NB4 (cell line): ENCODE results near the gene ADGRE1.

Experiments
- MAX ChIP-seq: IDR thresholded peaks from 2 replicates; pipeline ENCODE4 v1.6.1; 2011; ENCODE audit warnings: low read depth, low read length
- MYC ChIP-seq: IDR thresholded peaks from 2 replicates; pipeline ENCODE4 v1.6.1; 2011; ENCODE audit warnings: low read depth, low read length
- TF ChIP-seq, protein P1 (sequence below): IDR thresholded peaks from one replicate; pipeline ENCODE4 v1.5.1; 2012; ENCODE audit warnings: low read depth, low read length

GRCh38 chr19:6976197-6976596 is 88.8 kb downstream of the ADGRE1 start:
- no peak for TF ChIP-seq MAX
- no peak for TF ChIP-seq MYC
- TF ChIP-seq, protein P1, sequence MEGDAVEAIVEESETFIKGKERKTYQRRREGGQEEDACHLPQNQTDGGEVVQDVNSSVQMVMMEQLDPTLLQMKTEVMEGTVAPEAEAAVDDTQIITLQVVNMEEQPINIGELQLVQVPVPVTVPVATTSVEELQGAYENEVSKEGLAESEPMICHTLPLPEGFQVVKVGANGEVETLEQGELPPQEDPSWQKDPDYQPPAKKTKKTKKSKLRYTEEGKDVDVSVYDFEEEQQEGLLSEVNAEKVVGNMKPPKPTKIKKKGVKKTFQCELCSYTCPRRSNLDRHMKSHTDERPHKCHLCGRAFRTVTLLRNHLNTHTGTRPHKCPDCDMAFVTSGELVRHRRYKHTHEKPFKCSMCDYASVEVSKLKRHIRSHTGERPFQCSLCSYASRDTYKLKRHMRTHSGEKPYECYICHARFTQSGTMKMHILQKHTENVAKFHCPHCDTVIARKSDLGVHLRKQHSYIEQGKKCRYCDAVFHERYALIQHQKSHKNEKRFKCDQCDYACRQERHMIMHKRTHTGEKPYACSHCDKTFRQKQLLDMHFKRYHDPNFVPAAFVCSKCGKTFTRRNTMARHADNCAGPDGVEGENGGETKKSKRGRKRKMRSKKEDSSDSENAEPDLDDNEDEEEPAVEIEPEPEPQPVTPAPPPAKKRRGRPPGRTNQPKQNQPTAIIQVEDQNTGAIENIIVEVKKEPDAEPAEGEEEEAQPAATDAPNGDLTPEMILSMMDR, result no peak
